ENCODE data around the gene TRAF7. TPM values are rescaled to one million over a fixed set of nuclear protein-coding genes. Genes with fewer than 3 reads are reported as not detected.
A peak's percentile ranks its signal among the peaks of the same experiment; 100 is the strongest.
"Not testable (repeated sequence)": the region's sequence is repeated elsewhere in the genome, so short reads cannot be mapped to it uniquely, and the experiment has no call there.

Gene TRAF7
- 10 to 100 TPM; 37.8 to 52.6 (median 44.7) TPM for polyA plus RNA-seq (ENCODE audit: insufficient read length in 10 of 10)
- long read RNA-seq, donor 1, partial matches to known transcripts: 0 of 4 reads
- long read RNA-seq, donor 1, other reads (novel, unspliced or antisense): 0 of 4 reads
- long read RNA-seq, donor 2, transcript TRAF7-201 (21 exons, 3,700 nt): major isoform, 5 of 7 reads
- long read RNA-seq, donor 2, partial matches to known transcripts: 0 of 7 reads
- long read RNA-seq, donor 2, other reads (novel, unspliced or antisense): 0 of 7 reads
- long read RNA-seq, donor 3: 0 reads
- long read RNA-seq, donor 4, partial matches to known transcripts: 0 of 2 reads
- long read RNA-seq, donor 4, other reads (novel, unspliced or antisense): 0 of 2 reads
- long read RNA-seq, donor 5, transcript TRAF7-201 (21 exons, 3,700 nt): major isoform, 5 of 12 reads
- long read RNA-seq, donor 5, partial matches to known transcripts: 6 of 12 reads
- long read RNA-seq, donor 5, other reads (novel, unspliced or antisense): 0 of 12 reads
- long read RNA-seq, donor 6, transcript TRAF7-201 (21 exons, 3,700 nt): major isoform, 8 of 9 reads
- long read RNA-seq, donor 6, partial matches to known transcripts: 0 of 9 reads
- long read RNA-seq, donor 6, other reads (novel, unspliced or antisense): 0 of 9 reads
- long read RNA-seq, donor 7, transcript TRAF7-201 (21 exons, 3,700 nt): major isoform, 7 of 8 reads
- long read RNA-seq, donor 7, partial matches to known transcripts: 0 of 8 reads
- long read RNA-seq, donor 7, other reads (novel, unspliced or antisense): 0 of 8 reads
- long read RNA-seq, donor 8, partial matches to known transcripts: 0 of 5 reads
- long read RNA-seq, donor 8, other reads (novel, unspliced or antisense): 0 of 5 reads
- long read RNA-seq, donor 9, partial matches to known transcripts: 0 of 3 reads
- long read RNA-seq, donor 9, other reads (novel, unspliced or antisense): 0 of 3 reads

DNA sequence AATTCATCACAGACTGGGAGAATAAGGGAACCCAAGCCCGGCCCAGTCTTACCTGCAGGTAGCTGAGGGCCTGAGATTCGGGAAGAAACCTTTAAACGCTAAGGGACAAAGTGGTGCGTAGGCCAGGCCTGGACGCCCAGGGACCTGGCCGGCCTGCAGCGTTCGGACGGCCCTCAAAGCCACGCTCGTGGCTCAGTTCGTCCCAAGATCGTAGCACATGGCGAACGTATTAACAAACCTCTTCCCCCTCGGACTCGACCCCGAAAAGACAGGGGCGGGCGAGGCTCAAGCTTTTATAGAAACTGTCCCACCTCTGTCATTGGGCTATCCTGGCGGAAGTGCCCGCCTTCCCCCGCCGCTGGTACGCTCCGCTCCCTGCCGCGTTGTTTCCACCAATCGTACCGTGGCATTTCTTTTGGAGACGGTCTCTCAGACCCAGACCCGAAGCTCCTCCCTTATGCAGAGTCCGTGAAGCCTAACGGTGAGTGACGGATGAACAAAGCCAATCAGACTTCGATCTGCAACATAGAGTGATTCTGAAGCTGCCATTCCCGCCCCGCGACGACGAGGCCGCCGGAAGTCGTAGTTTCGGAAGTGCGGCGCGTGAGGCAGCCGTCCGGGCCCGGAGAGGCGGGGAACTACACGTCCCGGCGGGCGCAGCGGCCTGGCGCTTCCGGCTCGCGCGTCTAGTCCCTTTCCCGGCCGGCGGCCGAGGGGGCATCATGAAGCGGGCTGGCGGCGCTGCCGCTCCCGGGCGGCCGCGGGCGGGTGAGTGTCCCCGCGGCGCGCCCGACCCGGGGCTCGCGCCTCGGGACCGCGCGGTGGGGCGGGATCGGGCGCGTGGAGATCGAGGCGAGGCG lies at the start of gene TRAF7:
TRAF7 (plus strand) TSS at position 692 of the 860 bp plus-strand sequence. CDS start 8,139 bp downstream, outside the sequence.
- DNase-seq: peak; percentile 100

DNA sequence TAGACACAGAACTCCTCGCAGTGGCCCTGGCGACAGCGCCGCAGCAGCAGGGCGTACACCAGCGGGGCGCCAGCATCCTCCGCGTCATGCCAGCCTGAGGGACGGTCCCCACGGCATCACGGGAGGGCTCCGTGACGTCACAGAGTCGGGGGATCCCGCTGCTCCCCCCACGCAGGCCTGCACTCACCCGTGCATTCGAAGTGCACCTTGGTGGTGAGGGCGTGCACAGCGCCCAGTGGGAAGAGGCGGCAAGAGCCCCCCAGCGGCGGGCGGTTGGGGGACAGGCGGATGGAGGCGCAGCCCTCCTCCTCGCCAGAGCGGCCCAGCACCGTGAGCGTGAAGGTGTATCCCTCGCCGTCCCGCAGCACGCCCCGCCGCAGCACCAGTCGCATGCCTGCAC lies 49.4 kb upstream of the TRAF7 start:
- DNase-seq: not testable (repeated sequence)

DNA sequence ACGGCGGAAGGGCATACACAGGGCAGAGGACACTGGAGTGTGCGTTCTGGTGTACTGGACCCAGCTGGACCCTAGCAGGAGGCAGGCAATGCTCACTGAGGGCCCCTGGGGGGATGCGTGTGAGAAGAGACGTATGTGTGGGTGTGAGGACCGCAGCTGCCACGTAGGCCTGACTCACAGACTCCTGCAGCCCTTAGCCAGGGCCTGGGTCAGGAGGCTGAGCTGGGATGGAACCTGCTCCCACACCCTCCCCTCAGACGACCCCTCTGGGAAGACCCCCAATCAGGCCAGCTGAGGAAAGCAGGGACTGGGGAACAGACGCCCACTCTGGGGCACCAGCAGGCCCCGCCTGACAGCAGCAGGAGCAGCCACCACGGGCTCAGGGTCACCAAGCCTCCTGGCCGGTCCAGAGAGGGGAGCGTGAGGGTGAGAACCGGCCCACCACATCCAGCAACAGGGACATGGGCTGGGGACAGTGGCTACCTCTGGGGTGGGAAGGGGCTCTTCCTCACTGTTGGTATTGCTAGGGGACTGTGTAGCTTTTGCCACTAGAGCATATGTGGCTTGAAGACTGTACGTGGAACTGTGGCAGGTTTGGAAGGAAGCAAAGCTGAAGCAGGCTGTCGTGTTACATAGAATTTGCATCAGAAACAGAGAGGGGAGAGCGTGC lies 48.3 kb upstream of the TRAF7 start:
- DNase-seq: not testable (repeated sequence)

DNA sequence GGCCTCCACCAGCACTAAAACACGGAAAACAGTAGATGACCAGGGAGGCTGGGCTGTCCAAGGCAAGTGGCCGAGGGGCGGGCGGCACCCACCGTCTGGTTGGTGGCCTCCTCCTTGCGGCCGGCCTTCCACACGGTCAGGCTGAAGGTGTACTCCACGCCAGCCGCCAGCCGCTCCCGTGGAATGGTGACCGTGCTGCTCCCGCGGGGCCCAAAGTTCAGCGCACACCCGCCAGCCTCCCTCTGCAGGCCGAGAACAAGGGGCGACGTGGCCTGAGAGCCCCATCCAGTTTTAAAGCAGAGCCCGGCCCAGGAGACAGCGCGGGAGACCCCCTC lies 47.8 kb upstream of the TRAF7 start:
- DNase-seq: not testable (repeated sequence)

DNA sequence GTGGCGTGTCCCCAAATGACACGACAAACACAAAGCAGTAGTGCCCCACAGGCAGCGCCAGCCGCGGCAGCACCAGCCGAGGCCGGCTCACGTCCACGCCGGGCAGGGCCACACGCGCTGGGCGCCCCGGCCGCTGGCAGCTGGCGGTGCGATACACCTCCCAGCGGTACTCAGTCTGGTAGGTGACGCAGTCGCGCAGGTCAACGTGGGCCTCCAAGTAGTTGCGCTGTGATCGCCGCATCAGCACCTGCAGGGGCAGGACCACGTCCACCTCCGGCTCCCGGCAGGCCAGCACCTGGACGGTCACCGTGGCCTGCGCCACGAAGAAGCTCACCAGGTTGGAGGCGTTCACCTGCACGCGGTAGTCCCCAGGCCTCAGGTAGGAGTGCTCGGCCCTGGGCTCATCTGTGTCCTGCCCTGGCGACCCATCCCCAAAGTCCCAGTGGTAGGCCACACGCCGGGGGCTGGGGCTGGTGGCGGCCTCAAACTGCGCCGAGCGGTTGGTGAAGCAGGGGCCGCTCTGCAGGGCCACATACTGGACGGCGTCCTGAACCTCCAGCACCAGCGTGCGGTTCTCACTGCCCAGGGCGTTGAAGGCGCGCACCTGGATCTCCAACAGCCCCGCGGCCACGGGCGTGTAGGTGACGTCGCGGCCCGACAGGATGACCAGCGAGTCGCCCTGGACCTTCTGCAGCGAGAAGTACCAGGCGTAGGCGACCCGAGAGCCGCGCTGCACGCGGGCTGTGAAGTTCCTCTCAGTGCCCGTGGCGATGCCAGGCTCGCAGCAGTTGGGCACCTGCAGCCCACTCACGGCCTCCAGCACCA lies 46.9 kb upstream of the TRAF7 start:
- not testable (repeated sequence) for DNase-seq

DNA sequence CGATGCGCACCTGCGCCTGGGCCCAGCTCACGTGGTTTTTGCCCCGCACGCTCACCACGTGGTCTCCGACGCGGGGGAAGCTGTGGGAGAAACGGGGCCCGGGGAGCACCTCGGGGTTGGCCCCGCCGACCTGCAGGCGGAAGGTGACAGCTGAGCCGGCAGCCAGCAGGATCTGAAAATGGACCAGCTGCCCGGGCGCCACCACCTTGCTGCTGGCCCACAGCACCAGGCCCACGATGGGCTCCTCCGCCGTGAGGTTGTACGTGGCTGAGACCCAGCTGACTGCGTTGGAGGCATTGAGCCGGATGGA lies 46.4 kb upstream of the TRAF7 start:
- not testable (repeated sequence) for DNase-seq

DNA sequence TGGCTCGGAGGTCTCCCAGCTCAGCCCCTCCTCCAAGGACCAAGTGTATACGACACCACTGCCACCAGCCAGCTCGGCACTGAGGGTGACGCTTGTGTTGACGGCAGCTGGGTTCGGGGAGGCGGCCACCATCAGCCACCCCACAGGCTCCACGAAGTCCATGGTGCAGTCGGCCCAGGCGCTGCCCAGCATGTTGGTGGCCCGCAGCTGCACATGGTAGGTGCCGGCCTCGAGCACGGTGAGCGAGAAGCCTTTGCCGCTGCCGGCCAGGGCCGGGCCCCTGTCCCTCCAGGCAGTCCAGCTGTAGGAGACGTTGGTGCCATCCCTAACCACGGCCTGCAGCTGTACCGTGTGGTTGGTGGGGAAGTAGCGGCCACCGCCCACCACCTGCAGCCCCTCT lies 45.7 kb upstream of the TRAF7 start:
- not testable (repeated sequence) for DNase-seq

DNA sequence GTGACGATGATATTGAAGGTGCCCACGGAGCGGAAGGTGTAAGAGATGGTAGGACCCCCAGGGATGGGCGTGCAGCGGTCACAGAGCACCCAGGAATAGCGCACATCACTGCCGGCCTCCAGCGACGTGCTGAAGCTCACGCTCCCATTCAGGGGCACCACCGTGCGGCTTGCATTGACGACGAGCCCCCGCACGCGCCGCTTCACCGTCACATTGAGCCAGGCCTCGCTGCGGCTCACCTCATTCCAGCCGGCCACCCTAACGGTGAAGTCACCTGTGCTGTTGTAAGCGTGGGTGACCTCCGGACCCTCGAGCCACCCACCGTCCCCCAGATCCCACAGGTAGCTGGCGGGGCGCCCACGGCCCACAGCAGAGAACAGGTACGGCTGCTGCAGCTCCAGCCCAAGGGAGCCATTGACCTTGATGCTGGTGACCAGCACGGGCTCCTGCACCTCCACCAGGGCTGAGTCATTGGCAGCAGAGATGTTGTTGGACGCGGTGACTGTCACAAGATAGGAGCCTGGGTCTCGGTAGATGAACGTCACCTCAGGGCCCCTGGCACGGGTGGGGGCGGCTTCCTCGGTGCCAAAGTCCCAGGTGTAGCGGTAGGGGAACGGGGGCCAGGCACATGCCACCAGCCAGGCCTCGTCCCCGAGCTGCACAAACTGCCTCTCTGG lies 45.1 kb upstream of the TRAF7 start:
- DNase-seq: not testable (repeated sequence)

DNA sequence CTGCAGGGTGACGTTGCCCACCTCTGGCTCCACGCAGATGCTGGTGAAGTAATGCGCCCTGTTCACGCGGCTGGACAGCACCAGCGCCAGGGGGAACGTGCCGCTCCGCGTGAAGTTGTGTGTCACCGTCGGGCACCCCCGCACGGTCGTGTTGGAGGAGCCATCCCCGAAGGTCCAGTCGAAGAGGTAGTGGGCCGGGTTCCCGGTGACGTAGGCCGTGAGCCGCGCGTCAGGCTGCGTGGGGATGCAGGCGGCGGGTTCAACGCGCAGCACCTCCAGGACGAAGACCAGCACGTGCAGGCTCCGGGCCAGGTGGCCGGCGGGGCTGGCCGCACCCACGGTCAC lies 44.6 kb upstream of the TRAF7 start:
- not testable (repeated sequence) for DNase-seq

DNA sequence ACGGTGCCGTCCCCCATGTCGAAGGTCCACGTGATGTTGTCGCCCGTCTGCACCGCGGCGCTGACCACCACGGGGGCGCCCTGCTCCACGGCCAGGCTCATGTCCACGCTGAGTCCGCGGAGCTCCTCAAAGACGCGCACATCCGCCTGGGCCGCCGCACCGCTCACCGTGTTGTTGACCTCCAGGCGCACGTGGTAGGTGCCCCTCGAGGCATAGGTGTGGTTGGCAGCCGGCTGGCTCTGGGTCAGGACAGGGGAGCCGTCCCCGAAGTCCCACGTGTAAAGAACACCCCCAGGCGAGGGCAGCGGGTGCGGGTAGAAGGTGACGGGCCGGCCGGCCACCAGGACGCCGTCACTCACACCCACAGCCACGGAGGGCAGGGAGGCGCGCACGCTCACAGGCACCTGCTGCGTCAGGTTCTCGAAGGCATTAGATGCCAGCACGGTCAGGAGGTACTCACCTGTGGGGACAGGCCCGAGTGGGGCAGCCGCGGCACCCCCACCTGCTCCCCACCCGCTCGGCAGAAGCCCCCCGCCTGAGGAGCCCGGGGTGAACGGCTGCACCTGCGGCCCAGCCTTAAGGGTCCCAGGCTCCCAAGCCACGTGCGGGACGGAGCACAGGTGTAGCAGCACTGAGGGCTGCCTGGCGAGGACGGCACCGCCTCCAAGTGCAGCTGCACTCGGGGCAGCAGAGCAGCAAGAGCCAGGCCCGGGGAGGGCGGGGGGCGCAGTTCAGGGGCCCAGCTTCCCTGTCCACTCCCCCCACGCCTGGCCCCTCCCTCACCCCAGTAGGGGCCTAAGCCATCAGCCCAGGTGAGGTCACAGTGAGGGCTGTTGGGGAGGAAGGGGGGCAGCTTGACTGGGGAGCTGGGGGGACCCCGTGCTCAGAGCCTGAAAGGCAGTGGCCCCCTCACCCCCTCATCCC lies 43.9 kb upstream of the TRAF7 start:
- DNase-seq: not testable (repeated sequence)

DNA sequence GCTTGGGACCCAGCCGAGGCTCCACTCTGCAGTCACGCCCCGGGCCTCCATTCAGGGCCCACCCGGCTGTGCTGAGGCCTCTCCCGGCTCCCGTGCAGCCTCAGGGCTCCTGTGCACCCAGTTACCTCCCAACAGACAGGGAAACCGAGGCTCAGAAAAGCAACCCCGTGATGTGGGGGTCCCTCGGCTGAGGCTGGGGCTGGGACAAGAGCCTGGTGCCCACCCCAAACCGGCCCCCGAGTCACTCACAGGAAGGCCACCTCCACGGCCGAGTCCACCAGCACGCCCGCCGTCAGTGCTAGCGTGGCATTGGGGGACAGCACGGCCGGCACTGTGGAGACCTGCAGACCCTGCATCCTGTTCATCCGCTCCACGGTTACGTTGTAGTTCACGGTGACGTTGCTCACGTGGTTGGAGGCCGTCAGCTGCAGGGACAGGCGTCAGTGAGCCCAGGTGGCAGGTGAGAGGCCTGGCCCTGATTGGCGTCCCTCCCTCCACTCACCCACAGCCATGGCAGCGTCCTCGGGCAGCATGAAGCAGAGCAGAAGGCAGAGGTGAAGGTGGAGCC lies 43.0 kb upstream of the TRAF7 start:
- not testable (repeated sequence) for DNase-seq

DNA sequence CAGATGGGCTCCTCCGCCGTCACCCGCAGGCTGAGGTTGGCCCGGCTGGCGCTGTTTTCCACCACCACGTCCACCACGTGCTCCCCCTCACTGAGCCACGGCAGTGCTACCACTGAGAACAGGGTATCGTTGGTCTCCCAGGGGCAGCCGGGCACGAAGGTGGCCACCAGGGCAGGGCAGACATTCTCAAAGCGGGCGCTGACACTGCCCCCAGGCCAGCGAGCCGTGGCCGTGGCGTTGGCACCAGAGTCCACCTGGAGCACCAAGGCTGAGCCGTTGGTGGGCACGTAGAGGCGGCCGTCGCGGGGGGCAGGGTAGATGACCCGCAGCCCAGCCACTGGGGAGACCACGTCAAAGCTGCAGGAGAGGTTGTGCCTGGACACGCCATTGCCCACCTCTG lies 41.4 kb upstream of the TRAF7 start:
- DNase-seq: not testable (repeated sequence)

DNA sequence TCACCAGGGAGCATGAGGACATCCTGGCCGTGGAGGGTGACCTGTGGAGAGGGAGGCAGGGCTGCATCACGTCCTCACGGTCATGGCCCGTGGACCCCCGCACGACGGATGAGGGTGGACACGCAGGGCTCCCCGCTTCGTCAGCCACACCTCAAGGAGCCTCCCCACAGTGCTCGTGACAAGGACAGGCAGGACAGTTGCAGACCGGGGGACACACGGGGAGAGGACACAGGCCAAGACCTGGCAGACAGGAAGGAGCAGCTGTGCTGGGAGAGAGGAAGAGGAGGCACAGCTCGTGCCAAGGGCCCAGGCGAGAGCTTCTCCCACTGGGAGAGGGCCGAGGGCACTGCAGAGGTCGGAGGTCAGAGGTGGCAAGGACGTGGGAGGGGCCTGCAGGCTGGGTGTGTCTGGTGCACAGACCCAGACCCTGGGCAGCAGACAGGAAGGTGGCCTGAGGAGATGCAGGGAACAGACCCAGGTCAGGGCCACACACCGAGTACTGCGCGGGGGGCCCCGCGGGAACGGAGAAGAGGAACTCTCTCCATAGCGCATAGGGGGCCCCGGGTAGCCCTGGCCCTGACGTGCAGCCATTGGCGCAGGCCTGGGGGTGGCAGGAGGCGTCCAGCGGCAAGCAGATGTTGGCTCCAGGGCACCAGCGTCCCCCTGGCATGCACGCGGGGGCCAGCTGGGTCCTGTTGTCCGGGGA lies 40.5 kb upstream of the TRAF7 start:
- DNase-seq: not testable (repeated sequence)

DNA sequence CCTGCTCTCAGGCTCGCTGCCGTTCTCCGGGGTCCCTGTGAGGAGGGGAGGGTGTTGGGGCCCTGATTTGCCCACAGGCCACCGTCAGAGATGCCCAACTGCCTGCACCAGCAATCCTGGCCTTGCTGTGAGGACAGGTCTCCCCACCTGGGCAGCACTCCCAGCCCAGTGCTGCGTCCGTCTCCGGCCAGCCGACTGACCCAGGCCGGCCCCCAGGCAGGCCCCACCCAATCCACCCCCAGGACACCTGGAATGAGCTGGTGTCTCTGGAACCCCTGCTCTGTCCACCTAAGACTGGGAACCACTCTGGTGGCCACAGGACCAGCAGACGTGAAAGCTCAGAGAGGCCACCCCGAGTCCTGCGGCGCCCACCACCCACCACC lies 40.0 kb upstream of the TRAF7 start:
- no peak for DNase-seq

DNA sequence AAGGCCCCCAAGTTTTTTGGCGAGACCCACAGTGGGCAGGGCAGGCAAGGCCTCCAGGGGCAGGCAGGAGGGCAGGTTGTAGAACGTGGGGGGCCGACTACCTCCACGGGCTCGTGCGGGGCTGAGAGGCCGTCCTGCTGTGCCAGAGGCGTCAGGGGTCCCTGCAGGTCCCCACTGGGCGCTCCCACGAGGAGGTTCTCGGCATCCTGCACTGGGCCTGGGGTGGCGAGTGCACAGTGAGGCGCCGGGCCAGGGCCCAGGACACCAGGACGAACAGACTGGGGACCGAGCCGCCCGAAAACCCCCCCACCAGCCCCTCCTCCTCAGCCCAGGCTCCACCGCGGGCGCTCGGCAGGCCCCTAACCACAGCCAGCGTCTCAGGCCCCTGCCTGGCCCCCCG lies 39.2 kb upstream of the TRAF7 start:
- DNase-seq: not testable (repeated sequence)

DNA sequence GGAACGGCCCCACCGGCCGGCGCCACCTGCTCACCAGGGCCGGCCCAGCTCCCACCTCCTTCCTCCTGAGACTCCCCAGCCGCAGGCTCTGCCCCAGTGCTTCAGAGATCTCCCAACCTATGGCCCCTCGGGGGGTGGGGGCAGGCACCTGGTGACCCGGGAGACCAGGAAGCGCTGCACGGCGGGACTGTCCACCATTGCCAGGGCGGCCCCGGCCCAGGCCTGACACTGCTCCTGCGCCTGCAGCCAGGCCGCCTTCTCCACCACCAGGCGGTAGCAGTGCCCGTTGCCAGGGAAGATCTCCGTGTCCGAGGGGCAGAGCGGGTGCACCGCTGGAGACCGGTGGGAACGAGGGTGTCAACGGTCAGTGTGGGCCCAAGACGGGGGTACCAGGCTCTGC lies 38.2 kb upstream of the TRAF7 start:
- DNase-seq: not testable (repeated sequence)

DNA sequence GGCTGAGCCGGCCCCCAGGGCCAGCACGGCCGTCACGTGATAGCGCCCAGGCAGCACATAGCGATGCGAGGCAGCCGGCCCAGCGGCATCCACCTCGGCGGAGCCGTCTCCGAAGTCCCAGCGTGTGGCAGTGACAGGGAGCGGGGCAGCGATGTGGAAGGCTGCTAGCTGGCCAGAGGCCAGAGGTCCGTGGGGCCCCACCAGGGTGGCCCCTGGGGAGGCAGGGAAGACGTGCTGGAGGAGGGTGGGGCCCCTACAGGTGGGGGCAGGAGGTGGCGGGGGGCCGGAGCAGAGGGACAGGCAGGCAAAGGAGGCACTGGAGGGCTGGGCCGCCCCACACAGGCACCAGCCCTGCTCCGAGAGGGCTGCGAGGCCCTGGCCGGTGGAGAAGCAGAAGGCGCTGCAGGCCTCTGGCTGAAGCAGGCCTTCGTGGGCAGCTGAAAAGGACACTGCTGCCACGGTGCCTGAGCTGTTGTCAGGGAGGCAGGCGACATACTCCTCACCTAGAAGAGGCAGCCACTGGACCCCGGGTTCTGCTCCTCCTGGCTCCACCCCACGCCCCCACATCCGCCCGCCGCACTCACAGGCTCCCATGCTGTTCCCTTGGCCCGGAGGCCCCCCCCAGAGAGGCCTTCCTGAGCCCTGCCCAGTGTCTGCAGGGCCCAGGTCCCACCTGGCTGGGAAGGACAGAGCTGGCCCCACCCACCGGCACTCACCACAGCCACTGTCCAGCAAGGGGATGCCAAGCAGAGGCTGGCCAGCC lies 37.4 kb upstream of the TRAF7 start:
- not testable (repeated sequence) for DNase-seq

All from muscle of back (tissue), 13 donors.